HEK293 (cell line): ENCODE measurements around the gene GARRE1.
A peak's percentile ranks its signal among the peaks of the same experiment; 100 is the strongest.
"Not testable (repeated sequence)": the region's sequence is repeated elsewhere in the genome, so short reads cannot be mapped to it uniquely, and the experiment has no call there.

Experiments used
- CTCF ChIA-PET: fragments of 350-600 bp; formaldehyde crosslinking; extraction: SDS; loops from one replicate; lab custom pipeline; 2021; ENCODE audit warnings: antibody characterized with exemption; lab: Yijun Ruan, JAX
- POLR2A ChIA-PET: fragments of 300-600 bp; formaldehyde crosslinking; extraction: SDS; loops from one replicate; lab custom pipeline; 2020; ENCODE audit warnings: antibody characterized with exemption, inconsistent platforms; lab: Yijun Ruan, JAX
- H3K27ac ChIP-seq: fragments of 200-500 bp; sonication (Bioruptor generic); 2 replicates; pipeline ENCODE4 v1.5.1; 2014; ENCODE audit warnings: low read depth, low read length, control low read depth, inconsistent platforms; ENCODE audit errors: extremely low read depth
- H3K36me3 ChIP-seq, 2 experiments: fragments of 200-500 bp in 1 of 2; sonication (Bioruptor generic) in 1 of 2; 1 replicate in 1 of 2; 2 replicates in 1 of 2; pipeline ENCODE4 v1.5.1; 2014 to 2017; ENCODE audit warnings: inconsistent platforms in 2 of 2, low read length in 2 of 2; ENCODE audit not compliant: control insufficient read depth in 2 of 2, insufficient read depth in 1 of 2
- H3K4me1 ChIP-seq: fragments of 200-500 bp; sonication (Bioruptor generic); 2 replicates; pipeline ENCODE4 v1.5.1; 2014; ENCODE audit warnings: mild to moderate bottlenecking, low read length, inconsistent platforms; ENCODE audit not compliant: control insufficient read depth, insufficient read depth
- H3K4me3 ChIP-seq: 2 replicates; pipeline ENCODE4 v1.5.1; 2011; ENCODE audit warnings: low read depth, mild to moderate bottlenecking, control low read depth, low read length, moderate library complexity
- H3K9me3 ChIP-seq: fragments of 200-500 bp; sonication (Bioruptor generic); 2 replicates; pipeline ENCODE4 v1.5.1; 2014; ENCODE audit warnings: low read depth, low read length, inconsistent platforms; ENCODE audit not compliant: control insufficient read depth, insufficient read depth
- FEZF1 ChIP-seq: fragments of 450-650 bp; formaldehyde crosslinking; IDR thresholded peaks from 2 replicates; pipeline ENCODE4 v1.5.1; 2016; ENCODE audit warnings: missing biosample characterization, missing genetic modification characterization
- GLIS1 ChIP-seq: fragments of 450-650 bp; formaldehyde crosslinking; IDR thresholded peaks from 2 replicates; pipeline ENCODE4 v1.5.1; 2016; ENCODE audit warnings: missing biosample characterization, missing genetic modification characterization
- KLF1 ChIP-seq: fragments of 450-650 bp; formaldehyde crosslinking; IDR thresholded peaks from 2 replicates; pipeline ENCODE4 v1.5.1; 2016; ENCODE audit warnings: missing biosample characterization, missing genetic modification characterization
- KLF8 ChIP-seq: fragments of 450-650 bp; formaldehyde crosslinking; IDR thresholded peaks from 2 replicates; pipeline ENCODE4 v1.5.1; 2016; ENCODE audit warnings: missing biosample characterization, missing genetic modification characterization
- PRDM4 ChIP-seq: fragments of 450-650 bp; formaldehyde crosslinking; IDR thresholded peaks from 2 replicates; pipeline ENCODE4 v1.5.1; 2017; ENCODE audit warnings: missing biosample characterization, missing genetic modification characterization
- PRDM6 ChIP-seq: fragments of 450-650 bp; formaldehyde crosslinking; IDR thresholded peaks from 2 replicates; pipeline ENCODE4 v1.5.1; 2017; ENCODE audit warnings: missing biosample characterization, missing genetic modification characterization
- ZBTB44 ChIP-seq: fragments of 450-650 bp; IDR thresholded peaks from 2 replicates; pipeline ENCODE4 v1.5.1; 2018; ENCODE audit warnings: missing biosample characterization, mild to moderate bottlenecking, missing genetic modification characterization
- ZBTB7A ChIP-seq: fragments of 450-650 bp; formaldehyde crosslinking; IDR thresholded peaks from 2 replicates; pipeline ENCODE4 v1.5.1; 2016; ENCODE audit warnings: low read depth, missing biosample characterization, missing genetic modification characterization
- ZBTB8A ChIP-seq: fragments of 450-650 bp; formaldehyde crosslinking; IDR thresholded peaks from 2 replicates; pipeline ENCODE4 v1.5.1; 2016; ENCODE audit warnings: missing biosample characterization, missing genetic modification characterization
- ZEB2 ChIP-seq: fragments of 450-650 bp; formaldehyde crosslinking; IDR thresholded peaks from 2 replicates; pipeline ENCODE4 v1.5.1; 2016; ENCODE audit warnings: missing biosample characterization, missing genetic modification characterization
- ZNF184 ChIP-seq: fragments of 450-650 bp; IDR thresholded peaks from 2 replicates; pipeline ENCODE4 v1.5.1; 2018; ENCODE audit warnings: missing biosample characterization, mild to moderate bottlenecking, missing genetic modification characterization
- ZNF280D ChIP-seq: fragments of 450-650 bp; formaldehyde crosslinking; IDR thresholded peaks from 2 replicates; pipeline ENCODE4 v1.5.1; 2016; ENCODE audit warnings: missing biosample characterization, missing genetic modification characterization
- ZNF629 ChIP-seq: fragments of 450-650 bp; formaldehyde crosslinking; IDR thresholded peaks from 2 replicates; pipeline ENCODE4 v1.5.1; 2017; ENCODE audit warnings: missing biosample characterization, missing genetic modification characterization
- ZNF639 ChIP-seq: fragments of 450-650 bp; formaldehyde crosslinking; IDR thresholded peaks from 2 replicates; pipeline ENCODE4 v1.5.1; 2016; ENCODE audit warnings: missing biosample characterization, missing genetic modification characterization
- ZNF664 ChIP-seq: fragments of 450-650 bp; formaldehyde crosslinking; IDR thresholded peaks from 2 replicates; pipeline ENCODE4 v1.5.1; 2016; ENCODE audit warnings: missing biosample characterization, missing genetic modification characterization
- ZNF768 ChIP-seq: fragments of 450-650 bp; formaldehyde crosslinking; IDR thresholded peaks from 2 replicates; pipeline ENCODE4 v1.5.1; 2018; ENCODE audit warnings: missing biosample characterization, mild to moderate bottlenecking, missing genetic modification characterization
- ZXDB ChIP-seq: fragments of 450-650 bp; formaldehyde crosslinking; IDR thresholded peaks from 2 replicates; pipeline ENCODE4 v1.5.1; 2016; ENCODE audit warnings: missing biosample characterization, missing genetic modification characterization
- TF ChIP-seq, protein P1 (sequence below): fragments of 450-650 bp; formaldehyde crosslinking; IDR thresholded peaks from 2 replicates; pipeline ENCODE4 v1.5.1; 2016; ENCODE audit warnings: missing biosample characterization, missing genetic modification characterization
- TF ChIP-seq, protein P2 (sequence below): fragments of 450-650 bp; formaldehyde crosslinking; IDR thresholded peaks from 2 replicates; pipeline ENCODE4 v1.5.1; 2016; ENCODE audit warnings: missing biosample characterization, missing genetic modification characterization

Gene GARRE1

GRCh38 chr19:34215666-34216038, 38.7 kb upstream of the GARRE1 start (continued):
- no peak for TF ChIP-seq ZNF768 (tag by site-specific recombination)
- TF ChIP-seq, protein P1, sequence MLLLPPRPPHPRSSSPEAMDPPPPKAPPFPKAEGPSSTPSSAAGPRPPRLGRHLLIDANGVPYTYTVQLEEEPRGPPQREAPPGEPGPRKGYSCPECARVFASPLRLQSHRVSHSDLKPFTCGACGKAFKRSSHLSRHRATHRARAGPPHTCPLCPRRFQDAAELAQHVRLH (tag by site-specific recombination), result no peak

GRCh38 chr19:34216745-34217219, 37.6 kb upstream of the GARRE1 start:
- CTCF ChIA-PET, result interaction anchor here (0.6 to 6.8 kb wide), 8 partner anchors 28 to 422 kb away, joined by 3 to 64 read pairs (median 4); partner anchors contain the start of gene LSM14A
- POLR2A ChIA-PET, result interaction anchor here (0.6 to 1.2 kb wide), 5 partner anchors 12 to 146 kb away, joined by 3 to 11 read pairs (median 4); no protein-coding TSS in a partner anchor
- peaks cover 59 to 82% of the 10 kb centered on the region in 2 experiments for H3K36me3 ChIP-seq
- TF ChIP-seq ZNF629 (tag by site-specific recombination) (peak; percentile 63), ZNF664 (tag by site-specific recombination) (peak; percentile 34; the same call in 1 of the 2 replicates), PRDM4 (peak; percentile 100), ZNF639 (tag by site-specific recombination) (peak; percentile 82), ZBTB44 (tag by site-specific recombination) (0 out of 2 replicates have a peak, but pooled peaks have one; percentile 48), ZBTB8A (tag by site-specific recombination) (peak; percentile 26; the same call in 1 of the 2 replicates), ZXDB (tag by site-specific recombination) (peak; percentile 63), ZNF184 (peak; percentile 15; the same call in 1 of the 2 replicates), ZEB2 (peak; percentile 61), ZBTB7A (tag by site-specific recombination) (peak; percentile 73), KLF1 (peak; percentile 84), GLIS1 (tag by site-specific recombination) (0 out of 2 replicates have a peak, but pooled peaks have one; percentile 12), ZNF280D (tag by site-specific recombination) (0 out of 2 replicates have a peak, but pooled peaks have one; percentile 23), FEZF1 (tag by site-specific recombination) (peak; percentile 70), PRDM6 (peak; percentile 100), KLF8 (tag by site-specific recombination) (peak; percentile 61)
- TF ChIP-seq, protein P2, sequence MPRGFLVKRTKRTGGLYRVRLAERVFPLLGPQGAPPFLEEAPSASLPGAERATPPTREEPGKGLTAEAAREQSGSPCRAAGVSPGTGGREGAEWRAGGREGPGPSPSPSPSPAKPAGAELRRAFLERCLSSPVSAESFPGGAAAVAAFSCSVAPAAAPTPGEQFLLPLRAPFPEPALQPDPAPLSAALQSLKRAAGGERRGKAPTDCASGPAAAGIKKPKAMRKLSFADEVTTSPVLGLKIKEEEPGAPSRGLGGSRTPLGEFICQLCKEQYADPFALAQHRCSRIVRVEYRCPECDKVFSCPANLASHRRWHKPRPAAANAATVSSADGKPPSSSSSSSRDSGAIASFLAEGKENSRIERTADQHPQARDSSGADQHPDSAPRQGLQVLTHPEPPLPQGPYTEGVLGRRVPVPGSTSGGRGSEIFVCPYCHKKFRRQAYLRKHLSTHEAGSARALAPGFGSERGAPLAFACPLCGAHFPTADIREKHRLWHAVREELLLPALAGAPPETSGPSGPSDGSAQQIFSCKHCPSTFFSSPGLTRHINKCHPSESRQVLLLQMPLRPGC (tag by site-specific recombination), result peak; percentile 88

More at GRCh38 chr19:34216745-34217219, 37.6 kb upstream of the GARRE1 start:
- not testable (repeated sequence) for H3K4me3 ChIP-seq, H3K27ac ChIP-seq, H3K9me3 ChIP-seq
- H3K4me1 ChIP-seq, result peaks cover 35% of the 10 kb centered on the region
